DMS114 treated with DMSO at 0.1 percent for 48 hours (cell line): ENCODE measurements around the gene SRP68.

Source experiments
- DNase-seq: peaks from one replicate; lab custom pipeline; 2025; ENCODE audit not compliant: unreplicated experiment; lab: John Stamatoyannopoulos, UW

Gene SRP68

GRCh38 chr17:76000755-76001521, 71.4 kb downstream of the SRP68 start, which contains the start of gene CDK3:
TSS of gene CDK3 (plus strand) at chr17:76000855. CDS start at chr17:76001426, 571 bp downstream.
- no peak for DNase-seq

DNA sequence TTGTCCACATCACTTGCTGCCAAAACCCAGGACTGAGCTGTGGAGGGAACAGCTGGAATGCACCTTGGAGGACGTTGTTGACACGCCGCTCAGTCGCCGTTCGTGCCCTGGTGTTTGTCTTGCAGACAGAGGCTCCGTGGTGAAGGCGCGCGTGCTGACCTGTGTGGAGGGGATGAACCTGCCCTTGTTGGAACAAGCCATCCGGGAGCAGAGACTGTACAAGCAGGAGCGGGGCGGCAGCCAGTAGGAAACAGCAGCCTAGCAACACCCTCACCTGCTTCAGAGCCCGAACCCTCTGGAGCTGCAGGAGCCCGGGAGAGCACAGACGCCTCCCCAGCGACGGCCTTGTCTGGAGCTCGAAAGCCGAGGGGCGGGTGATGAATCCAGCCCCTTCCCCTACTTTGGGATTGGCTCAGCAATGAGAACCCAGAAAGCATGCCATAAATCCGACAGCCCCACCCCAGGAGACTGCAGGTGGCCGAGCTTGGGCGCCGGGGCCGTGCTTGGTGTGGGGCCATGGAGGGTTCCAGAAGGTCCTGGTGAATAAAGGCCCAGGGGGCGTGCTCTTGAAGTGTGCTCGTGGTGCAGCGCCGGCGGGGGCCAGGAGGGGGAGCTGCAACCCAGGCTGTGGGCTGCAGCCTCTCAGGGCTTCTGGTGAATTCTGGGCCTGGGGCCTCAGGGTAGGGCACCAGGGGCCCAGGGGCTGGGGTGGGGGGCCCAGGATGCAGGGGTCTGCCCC, 72.1 kb downstream of the SRP68 start:
- no peak for DNase-seq

GRCh38 chr17:75998327-75998795, 74.0 kb downstream of the SRP68 start:
- DNase-seq = no peak

DNA sequence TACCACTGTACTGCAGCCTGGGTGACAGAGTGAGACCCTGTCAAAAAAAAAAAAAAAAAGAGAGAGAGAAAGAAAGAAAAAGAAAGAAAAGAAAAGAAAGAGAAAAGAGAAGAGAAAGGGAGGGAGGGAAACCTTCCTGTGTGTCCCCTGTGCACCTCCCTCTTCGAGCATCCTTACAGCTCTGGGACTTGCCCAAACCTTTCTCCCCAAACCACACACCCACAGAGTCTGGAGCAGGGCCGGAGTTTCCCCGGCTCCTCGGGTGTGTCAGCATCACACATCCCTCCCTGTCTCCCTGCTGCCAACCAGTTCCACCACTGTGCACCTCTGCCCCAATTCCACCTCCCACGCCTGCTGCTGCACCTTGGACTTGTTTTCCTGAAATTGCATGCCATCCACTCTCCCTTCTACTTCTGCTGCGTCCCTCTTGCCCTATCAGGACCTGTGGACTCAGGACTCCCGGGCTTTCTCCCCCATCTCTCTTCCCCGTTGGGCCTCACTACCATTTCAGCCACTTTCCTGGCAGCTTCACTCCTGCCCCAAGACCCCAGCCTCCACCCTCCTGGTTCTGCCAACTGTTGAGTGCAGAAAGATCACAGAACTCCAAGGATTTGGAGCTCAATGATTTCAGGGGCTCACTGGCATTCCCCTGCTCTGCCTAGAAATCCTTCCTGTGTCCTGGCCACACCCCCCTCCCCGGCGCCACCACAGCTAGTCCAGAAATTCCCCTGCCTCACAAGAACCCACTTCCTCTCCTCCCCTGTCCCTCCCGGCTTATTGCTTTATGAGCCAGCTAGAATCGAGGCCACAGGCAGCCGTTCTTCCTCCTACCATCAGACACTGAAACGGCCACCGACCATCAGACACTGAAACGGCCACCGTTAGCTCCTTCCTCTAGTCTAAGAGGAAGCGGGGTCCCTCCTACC, 75.4 kb downstream of the SRP68 start:
- DNase-seq = no peak

GRCh38 chr17:75995385-75995925, 76.9 kb downstream of the SRP68 start:
- DNase-seq = no peak

DNA sequence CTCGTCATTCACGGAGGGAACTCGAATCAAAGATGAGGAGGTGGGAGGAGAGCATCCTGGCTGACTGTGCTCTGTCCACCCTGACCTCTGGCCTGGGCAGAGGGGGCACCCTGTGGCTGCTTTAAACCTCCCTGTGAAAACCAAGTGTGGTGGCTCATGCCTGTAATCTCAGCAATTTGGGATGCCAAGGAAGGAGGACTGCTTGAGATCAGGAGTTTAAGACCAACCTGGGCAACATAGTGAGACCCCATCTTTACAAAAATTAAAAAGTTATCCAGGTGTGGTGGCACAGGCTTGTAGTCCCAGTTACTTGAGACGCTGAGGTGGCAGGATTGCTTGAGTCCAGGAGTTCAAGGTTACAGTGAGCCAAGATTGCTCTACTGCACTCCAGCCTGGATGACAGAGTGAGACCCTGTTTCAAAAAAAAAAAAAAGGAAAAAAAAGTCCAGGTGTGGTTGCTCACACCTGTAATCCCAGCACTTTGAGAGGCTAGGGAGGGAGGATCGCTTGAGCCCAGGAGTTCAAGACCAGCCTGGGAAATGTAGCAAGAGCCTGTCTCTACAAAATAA, 77.4 kb downstream of the SRP68 start:
- DNase-seq = no peak

DNA sequence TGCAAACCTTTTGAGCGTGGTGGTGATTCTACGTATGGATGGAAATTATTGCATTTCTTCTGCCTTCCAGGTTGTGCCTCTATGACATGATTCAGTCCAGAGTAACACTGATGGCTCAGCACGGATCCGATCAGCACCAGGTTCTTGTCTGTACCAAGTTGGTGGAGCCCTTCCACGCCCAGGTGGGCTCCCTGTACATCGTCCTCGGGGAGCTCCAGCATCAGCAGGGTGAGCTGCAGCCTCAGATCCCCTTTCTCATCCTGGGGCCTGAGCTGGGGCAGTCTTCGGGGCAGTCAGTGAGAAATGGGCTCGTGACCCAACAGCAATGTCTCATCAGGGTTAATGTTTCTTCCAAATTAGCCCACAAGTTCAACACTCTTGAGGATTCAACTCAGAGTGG, 80.9 kb downstream of the SRP68 start:
- DNase-seq = no peak
